Activated naive CD4-positive, alpha-beta T cell treated with anti-CD3 and anti-CD28 coated beads, Interleukin-2, amount 50 U/mL, for 24 hours (primary cell): ENCODE results near the gene CCDC171.
"Not testable (repeated sequence)": the region's sequence is repeated elsewhere in the genome, so short reads cannot be mapped to it uniquely, and the experiment has no call there.

Experiments used
- H3K27ac Mint-ChIP-seq: one replicate; pipeline ENCODE4 v1.8.0; 2021; ENCODE audit warnings: mild to moderate bottlenecking, mixed read lengths
- H3K27me3 Mint-ChIP-seq: one replicate; pipeline ENCODE4 v1.8.0; 2021; ENCODE audit warnings: mixed read lengths
- H3K36me3 Mint-ChIP-seq: one replicate; pipeline ENCODE4 v1.8.0; 2021; ENCODE audit warnings: mixed read lengths
- H3K4me1 Mint-ChIP-seq: one replicate; pipeline ENCODE4 v1.8.0; 2021; ENCODE audit warnings: mixed read lengths
- H3K4me3 Mint-ChIP-seq: one replicate; pipeline ENCODE4 v1.8.0; 2021; ENCODE audit warnings: mild to moderate bottlenecking, mixed read lengths
- H3K9me3 Mint-ChIP-seq: one replicate; pipeline ENCODE4 v1.8.0; 2021; ENCODE audit warnings: mixed read lengths

Gene CCDC171

DNA sequence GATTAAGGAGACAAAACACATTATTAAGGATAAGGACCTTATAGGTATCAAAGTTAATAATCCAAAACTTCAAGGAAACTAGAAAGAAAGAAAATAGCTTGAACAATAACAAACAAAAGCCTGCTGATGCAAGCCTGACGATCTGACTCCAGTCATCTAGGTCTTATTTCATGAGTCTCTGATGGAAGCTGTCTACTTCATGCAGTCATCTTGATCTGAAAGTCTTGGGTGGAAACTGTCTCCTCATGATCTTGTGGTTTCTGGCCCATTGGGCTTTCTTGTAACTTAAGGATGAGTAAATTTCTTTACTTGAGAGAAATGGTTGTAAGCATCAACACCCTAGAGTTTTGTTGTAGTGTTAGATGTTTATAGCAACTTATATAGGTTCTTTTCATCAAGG is 21.5 kb upstream of the CCDC171 start:
- no peaks in the 10 kb centered on the region for H3K36me3 Mint-ChIP-seq
- no peaks in the 10 kb centered on the region for H3K9me3 Mint-ChIP-seq
- H3K4me3 Mint-ChIP-seq, result no peak overlapping the region
- H3K27me3 Mint-ChIP-seq, result peaks cover 1% of the 10 kb centered on the region
- H3K27ac Mint-ChIP-seq, result peak overlapping the region; percentile 76
- peaks cover 8% of the 10 kb centered on the region for H3K4me1 Mint-ChIP-seq

DNA sequence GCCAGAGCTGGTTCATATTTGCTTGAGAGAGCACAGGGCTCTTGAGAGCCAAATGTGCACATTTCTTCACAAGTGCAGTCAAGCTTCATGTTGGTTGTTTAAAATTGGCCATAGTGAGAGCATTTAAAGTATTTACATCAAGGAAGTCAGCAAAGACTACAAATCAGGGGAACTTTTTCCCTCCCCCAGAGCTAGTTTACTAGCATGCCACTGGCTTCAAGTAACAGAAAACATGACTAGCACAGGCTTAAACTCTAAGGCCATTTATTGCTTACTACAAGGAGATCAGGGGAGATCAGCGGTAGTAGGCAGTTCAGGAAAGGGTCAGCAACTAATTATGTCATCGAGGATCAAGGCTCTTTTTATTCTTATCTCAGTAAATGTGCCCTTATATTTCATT is 11.0 kb upstream of the CCDC171 start:
- Mint-ChIP-seq H3K4me3 (no peak overlapping the region), H3K27me3 (peaks cover 3% of the 10 kb centered on the region), H3K4me1 (no peaks in the 10 kb centered on the region), H3K27ac (no peak overlapping the region), H3K9me3 (no peaks in the 10 kb centered on the region), H3K36me3 (no peaks in the 10 kb centered on the region)

DNA sequence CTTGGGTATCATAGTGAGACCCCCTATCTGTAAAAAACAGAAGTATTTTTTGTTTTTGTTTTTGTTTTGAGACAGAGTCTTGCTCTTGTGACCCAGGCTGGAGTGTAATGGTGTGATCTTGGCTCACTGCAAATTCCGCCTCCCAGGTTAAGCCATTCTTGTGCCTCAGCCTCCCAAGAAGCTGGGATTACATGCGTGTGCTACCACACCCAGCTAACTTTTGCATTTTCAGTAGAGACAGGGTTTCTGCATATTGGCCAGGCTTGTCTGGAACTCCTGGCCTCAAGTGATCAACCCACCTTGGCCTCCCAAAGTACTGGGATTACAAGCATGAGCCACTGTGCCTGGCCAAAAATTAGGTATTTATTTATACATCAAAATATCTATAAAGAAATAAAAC is 10.2 kb upstream of the CCDC171 start:
- Mint-ChIP-seq H3K9me3 (no peaks in the 10 kb centered on the region), H3K27ac (no peak overlapping the region), H3K27me3 (peaks cover 3% of the 10 kb centered on the region), H3K4me3 (no peak overlapping the region), H3K4me1 (no peaks in the 10 kb centered on the region), H3K36me3 (no peaks in the 10 kb centered on the region)

DNA sequence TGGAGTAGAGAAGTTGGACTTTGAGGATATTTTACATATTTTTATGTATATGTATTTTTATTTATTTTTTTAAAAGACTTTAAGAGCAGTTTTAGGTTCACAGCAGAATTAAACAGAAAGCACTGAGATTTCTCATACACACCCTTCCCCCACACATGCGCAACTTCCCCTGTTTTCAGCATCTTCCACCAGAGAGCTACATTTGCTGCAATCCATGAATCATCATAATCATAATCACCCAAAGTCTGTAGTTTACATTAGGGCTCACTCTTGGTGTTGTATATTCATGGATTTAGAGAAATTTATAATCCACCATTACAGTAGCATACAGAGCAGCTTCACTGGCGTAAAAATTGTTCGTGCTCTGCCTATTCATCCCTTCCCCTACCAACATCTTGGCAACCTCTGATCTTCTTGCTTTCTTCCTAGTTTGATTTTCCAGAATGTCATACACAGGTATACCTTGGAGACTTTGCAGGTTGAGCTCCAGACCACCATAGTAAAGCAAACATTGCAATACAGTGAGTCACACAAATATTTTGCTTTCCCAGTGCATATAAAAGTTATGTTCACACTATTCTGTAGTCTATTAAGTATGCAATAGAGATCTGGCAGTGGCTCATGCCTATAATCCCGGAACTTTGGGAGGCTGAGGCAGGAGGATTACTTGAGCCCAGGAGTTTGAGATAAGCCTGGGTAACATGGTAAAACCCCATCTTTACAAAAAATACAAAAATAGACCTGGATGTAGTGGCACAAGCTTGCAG is 9.6 kb upstream of the CCDC171 start:
- Mint-ChIP-seq H3K4me3 (no peak overlapping the region), H3K4me1 (no peaks in the 10 kb centered on the region), H3K27ac (no peak overlapping the region), H3K9me3 (no peaks in the 10 kb centered on the region), H3K36me3 (no peaks in the 10 kb centered on the region), H3K27me3 (peaks cover 3% of the 10 kb centered on the region)

DNA sequence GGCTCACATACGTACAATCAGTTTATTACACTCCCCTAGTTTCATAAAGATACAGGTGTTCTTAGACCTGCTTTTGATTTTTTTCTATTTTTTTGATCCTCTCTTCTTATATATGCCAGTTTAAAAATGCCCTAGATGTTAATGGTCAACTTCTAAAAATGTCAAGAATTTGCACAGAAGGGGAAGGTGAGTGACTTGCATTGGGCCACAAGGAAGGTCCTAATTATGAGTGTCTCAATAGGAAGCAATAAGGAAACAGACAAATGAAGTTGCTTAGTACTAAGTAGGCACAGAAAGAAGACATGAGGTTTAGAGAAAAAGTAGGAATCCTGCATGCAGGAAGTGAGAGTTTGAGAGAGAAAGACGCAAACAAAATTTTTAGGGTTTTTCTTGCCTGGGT is 3.2 kb upstream of the CCDC171 start:
- Mint-ChIP-seq H3K27ac (no peak overlapping the region), H3K36me3 (no peaks in the 10 kb centered on the region), H3K4me1 (peaks cover 11% of the 10 kb centered on the region), H3K9me3 (no peaks in the 10 kb centered on the region), H3K4me3 (no peak overlapping the region), H3K27me3 (peaks cover 3% of the 10 kb centered on the region)

DNA sequence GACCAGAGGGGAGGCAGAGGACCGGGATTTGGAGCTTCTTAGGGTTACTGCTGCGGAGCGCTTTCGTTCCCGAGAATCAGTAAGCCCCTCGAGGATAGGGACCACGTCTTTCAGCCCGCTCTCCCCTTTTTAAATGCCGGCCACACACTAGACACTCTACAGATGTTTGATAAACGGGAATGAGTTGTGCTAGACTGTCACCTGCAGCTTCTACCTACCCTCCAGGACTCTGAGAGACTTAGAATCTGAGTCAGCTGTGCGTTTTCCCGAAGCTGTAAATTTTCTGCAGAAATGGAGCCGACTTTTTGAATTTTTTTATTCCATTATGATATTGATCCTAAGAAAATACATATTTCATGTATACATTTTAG is 670 bp downstream of the CCDC171 start:
- Mint-ChIP-seq H3K4me3 (peak overlapping the region; percentile 93), H3K9me3 (no peaks in the 10 kb centered on the region), H3K4me1 (peaks cover 11% of the 10 kb centered on the region), H3K36me3 (no peaks in the 10 kb centered on the region), H3K27me3 (no peaks in the 10 kb centered on the region), H3K27ac (no peak overlapping the region)

DNA sequence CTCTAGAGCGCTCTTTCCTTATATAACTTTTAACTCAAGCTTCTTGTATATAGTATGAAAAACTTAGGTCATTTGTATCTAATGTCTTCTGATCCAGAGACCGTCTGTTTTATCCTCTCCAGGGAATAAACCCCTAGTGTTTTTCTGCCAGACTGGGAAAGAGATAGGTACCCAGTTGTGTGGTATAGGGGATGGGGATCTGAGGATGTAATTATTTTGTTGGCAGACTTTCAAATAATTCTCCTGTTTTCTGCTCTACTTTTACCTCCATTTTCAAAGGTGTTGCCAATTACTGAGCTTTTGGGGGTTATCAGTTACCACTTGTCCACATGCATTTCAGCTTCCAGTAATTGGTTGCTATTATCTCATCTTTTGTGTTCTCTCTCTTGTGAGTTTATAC is 17.9 kb downstream of the CCDC171 start:
- Mint-ChIP-seq H3K36me3 (peaks cover 5% of the 10 kb centered on the region), H3K9me3 (no peaks in the 10 kb centered on the region), H3K27me3 (no peaks in the 10 kb centered on the region), H3K4me3 (no peak overlapping the region), H3K27ac (no peak overlapping the region), H3K4me1 (no peaks in the 10 kb centered on the region)

DNA sequence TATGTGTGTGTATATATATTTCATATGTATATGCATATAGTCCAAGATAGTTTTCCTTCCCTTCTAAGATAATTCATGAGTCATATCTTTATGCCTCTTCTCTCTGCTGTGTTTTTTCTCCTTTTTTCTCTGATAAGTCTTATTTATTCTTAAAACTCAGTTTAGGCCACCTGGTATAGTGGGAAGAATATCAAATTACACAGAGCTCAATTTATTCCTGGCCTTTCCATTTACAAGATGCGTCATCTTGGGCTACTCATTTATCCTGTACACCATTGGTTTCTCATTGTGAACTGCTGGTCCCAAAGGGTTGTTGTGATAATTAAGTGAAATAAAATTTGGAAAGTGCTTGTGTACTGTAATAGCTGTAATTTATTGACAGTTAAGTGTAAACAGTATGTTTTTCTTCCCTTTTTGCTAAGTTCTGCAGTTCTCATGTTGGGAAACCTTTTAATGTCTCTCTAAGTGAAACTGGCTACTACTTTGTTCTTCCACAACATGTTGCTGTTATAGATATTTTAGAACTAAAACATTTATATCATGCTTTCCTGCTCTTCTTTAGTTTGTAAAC is 19.4 kb downstream of the CCDC171 start:
- H3K36me3 Mint-ChIP-seq, result peaks cover 5% of the 10 kb centered on the region
- H3K4me1 Mint-ChIP-seq, result no peaks in the 10 kb centered on the region
- no peaks in the 10 kb centered on the region for H3K9me3 Mint-ChIP-seq
- no peak overlapping the region for H3K27ac Mint-ChIP-seq
- no peaks in the 10 kb centered on the region for H3K27me3 Mint-ChIP-seq
- H3K4me3 Mint-ChIP-seq, result no peak overlapping the region

DNA sequence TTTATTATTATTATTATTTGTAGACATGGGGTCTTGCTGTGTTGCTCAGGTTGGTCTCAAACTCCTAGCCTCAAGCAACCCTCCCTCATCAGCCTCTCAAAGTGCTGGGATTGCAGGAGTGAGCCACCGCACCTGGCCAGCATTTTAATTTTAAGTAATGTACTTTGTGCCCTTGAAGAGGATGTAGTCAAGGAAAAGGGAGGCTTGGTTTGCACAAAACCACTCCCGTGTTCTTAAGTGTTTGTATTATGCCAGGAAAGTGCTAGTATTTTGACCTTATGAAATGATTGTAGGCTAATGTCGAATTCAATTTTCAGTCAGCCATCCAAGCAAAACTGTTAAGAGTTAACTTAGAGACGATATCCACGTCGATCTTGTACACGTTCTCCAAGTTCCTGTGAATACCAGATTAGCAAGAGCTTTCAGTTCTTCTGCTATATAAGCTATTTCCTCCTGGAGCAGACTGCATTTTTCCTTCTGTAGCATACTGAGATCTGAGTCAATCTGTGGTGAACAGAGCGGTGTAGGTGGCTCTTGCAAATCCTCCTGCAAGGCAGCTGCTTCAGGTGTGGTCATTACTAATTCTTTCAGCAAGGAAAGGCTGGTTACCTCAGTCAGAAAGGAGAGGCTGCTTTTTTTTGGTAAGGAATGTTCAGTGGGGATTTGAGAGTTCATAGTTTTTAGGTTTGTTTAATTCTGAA is 23.7 kb downstream of the CCDC171 start:
- H3K27me3 Mint-ChIP-seq, result no peaks in the 10 kb centered on the region

DNA sequence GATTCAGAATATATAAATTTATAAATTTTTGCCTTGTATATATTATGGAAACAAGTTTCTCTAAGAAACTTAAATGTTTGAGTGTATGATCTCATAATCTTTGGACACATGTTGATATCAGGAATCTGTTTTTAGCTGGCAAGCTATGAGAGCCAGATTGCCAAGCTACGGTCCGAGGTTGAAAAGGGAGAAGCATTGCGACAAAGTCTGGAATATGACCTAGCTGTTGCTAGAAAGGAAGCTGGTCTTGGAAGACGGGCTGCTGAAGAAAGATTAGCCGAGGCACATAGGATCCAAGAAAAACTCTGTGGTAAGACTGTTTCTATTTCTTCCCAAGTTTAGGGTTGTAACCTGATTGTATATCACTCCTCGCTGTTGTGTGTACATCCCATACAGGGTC is 25.9 kb downstream of the CCDC171 start:
- Mint-ChIP-seq H3K9me3 (no peaks in the 10 kb centered on the region), H3K27ac (no peak overlapping the region), H3K4me3 (no peak overlapping the region), H3K36me3 (peaks cover 7% of the 10 kb centered on the region), H3K27me3 (no peaks in the 10 kb centered on the region), H3K4me1 (no peaks in the 10 kb centered on the region)

More for the DNA sequence above, 23.7 kb downstream of the CCDC171 start:
- H3K36me3 Mint-ChIP-seq, result peaks cover 5% of the 10 kb centered on the region
- no peak overlapping the region for H3K4me3 Mint-ChIP-seq
- no peaks in the 10 kb centered on the region for H3K4me1 Mint-ChIP-seq
- no peaks in the 10 kb centered on the region for H3K9me3 Mint-ChIP-seq
- no peak overlapping the region for H3K27ac Mint-ChIP-seq

DNA sequence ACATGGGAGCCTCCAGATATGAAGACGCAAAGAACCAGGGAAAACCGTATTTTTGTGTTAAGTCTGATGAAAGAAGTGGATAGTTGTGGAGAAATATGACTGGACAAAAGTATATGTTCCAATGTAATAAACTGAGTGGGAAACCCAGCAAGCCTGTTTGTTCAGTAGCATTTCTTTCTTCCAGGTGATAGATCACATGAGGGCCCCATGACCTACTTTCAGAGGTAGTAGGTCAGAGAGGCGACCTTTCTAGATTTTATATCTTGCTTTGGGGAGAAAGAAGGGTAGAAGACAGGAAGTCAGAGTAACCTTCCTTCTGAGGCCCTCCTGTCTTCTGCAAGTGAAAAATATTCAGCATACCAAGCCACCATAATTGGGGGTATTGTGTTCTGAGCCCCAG is 31.5 kb downstream of the CCDC171 start:
- Mint-ChIP-seq H3K27ac (no peak overlapping the region), H3K4me3 (no peak overlapping the region), H3K4me1 (no peaks in the 10 kb centered on the region), H3K27me3 (no peaks in the 10 kb centered on the region), H3K36me3 (peaks cover 3% of the 10 kb centered on the region), H3K9me3 (no peaks in the 10 kb centered on the region)

DNA sequence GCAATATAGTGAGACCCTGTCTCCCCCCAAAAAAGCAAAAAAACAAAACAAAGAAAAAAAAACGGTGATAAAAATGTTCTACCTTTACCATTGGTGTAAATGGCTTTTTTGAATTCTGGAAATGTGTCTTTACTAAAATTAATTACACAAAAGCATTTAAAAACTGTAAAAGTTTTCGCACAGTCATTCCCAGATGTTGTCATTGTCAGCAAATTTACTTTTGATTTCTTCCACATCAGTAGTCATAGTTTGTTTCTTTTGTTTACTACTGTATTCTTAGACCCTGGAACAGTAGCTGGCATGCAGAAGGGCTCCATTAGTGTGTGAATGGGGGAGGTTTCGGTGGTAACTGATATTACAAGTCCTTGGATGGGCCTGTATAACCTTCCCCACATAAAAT is 39.5 kb downstream of the CCDC171 start:
- Mint-ChIP-seq H3K9me3 (no peaks in the 10 kb centered on the region), H3K27ac (no peak overlapping the region), H3K36me3 (peaks cover 5% of the 10 kb centered on the region), H3K4me1 (no peaks in the 10 kb centered on the region), H3K4me3 (no peak overlapping the region), H3K27me3 (no peaks in the 10 kb centered on the region)

DNA sequence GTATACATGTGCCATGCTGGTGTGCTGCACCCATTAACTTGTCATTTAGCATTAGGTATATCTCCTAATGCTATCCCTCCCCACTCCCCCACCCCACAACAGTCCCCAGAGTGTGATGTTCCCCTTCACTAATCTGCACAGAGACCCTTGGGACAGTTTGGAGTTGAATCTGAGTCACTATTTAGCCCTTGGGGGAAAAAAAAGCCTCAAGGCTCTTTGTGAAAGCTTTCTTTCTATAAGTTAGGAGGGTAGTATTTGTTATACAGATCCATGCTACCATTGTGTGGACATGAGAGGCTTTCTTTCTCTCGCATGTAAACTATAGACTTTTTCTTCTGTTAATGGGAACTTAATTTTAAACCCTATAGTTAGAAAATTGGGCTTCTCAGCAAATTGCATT is 40.1 kb downstream of the CCDC171 start:
- H3K9me3 Mint-ChIP-seq, H3K4me3 Mint-ChIP-seq, H3K36me3 Mint-ChIP-seq, H3K4me1 Mint-ChIP-seq, H3K27ac Mint-ChIP-seq, H3K27me3 Mint-ChIP-seq: not testable (repeated sequence)

DNA sequence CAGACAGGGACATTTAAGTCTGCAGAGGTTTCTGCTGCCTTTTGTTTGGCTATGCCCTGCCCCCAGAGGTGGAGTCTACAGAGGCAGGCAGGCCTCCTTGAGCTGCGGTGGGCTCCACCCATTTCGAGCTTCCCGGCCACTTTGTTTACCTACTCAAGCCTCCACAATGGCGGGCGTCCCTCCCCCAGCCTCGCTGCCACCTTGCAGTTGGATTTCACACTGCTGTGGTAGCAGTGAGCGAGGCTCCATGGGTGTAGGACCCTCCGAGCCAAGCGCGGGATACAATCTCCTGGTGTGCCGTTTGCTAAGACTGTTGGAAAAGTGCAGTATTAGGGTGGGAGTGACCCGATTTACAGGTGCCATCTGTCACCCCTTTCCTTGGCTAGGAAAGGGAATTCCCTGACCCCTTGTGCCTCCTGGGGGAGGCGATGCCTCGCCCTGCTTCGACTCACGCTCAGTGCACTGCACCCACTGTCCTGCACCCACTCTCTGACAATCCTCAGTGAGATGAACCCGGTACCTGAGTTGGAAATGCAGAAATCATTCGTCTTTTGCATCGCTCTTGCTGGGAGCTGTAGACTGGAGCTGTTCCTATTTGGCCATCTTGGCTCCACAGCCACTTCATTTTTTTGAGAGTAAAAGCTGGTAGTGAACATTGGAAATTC is 48.0 kb downstream of the CCDC171 start:
- H3K4me3 Mint-ChIP-seq, H3K27ac Mint-ChIP-seq, H3K4me1 Mint-ChIP-seq, H3K27me3 Mint-ChIP-seq: not testable (repeated sequence)
- Mint-ChIP-seq H3K36me3 (peaks cover 22% of the 10 kb centered on the region), H3K9me3 (peaks cover 12% of the 10 kb centered on the region)

DNA sequence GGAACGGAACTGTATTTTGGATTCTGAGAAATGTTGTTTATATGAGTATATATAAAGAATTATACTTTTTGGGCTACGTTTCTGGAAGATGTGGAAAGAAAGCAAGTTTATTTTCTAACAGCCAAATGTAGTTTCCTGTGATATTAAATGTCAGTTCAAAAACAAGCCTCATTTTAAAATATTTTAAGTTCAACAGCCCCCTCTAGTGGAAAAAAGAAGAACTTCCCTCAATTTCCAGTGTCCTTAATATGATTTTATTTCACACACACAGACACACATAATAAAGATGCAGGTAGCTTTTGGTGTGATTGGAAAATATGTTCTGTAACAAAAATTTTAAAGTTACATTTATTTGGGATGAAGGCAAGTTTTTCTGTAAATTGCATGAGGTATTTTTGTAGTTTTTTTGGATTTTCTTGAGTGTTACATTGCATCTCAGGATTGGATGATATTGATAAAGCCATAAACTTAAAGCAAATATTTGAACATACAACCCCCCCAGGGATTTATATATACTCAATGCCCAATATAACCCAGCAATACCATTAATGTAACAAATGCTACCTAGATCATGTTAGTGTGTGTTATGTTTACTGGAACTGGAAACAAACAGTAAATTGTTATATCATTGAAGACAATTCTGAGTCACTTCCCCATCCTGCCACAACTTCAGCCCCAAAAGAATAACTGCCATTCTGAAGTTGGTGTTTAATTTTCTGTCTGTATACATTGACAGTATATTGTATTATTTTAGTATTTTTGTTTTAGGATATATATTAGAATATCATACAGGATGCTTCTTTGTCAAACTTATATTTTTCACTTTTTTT is 54.0 kb downstream of the CCDC171 start:
- no peak overlapping the region for H3K27ac Mint-ChIP-seq
- H3K27me3 Mint-ChIP-seq, result no peaks in the 10 kb centered on the region
- no peaks in the 10 kb centered on the region for H3K4me1 Mint-ChIP-seq
- no peaks in the 10 kb centered on the region for H3K36me3 Mint-ChIP-seq
- H3K4me3 Mint-ChIP-seq, result no peak overlapping the region
- no peaks in the 10 kb centered on the region for H3K9me3 Mint-ChIP-seq
